ENCODE measurements around the gene GPC3.

Gene GPC3

DNA sequence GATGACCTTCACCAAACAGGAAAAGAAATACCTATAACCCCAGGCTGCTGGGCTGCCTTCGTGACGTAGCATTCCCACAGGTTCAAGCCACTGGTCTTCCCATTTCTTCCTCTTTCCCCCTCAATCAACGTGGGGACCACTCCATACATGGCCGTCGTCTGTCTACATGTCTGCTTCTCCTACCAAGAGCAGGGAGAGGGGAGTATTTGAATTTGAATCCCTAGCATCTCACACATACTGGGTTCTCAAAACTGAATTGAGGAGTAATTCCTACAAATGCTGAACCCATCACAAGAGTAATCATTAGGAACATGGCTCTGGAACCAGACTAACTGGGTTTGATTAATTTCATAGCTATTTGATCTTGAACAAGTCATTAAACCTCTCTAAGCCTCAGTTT, 17.3 kb downstream of the GPC3 start:
- DNase-seq (ENCODE audit: low read depth in 2 of 2), result no peak

DNA sequence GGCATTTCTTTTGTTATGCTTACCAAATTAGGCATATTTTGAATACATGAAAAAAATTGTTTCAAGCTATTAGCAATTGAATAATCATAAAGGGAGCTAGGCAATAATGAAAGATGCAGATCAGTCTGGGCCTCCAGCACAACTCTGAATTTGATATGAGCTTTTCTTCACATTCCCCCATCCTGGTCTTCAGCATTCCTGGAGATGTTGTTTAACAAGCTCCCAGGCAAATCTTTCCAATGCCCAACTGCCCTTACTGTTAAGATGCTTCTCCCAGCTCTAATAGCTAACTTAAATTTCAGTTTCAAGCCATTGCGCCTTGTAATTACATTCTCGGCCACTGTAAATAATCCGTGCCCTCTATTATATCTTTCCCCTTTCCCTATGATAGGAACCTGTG, 19.2 kb downstream of the GPC3 start:
- DNase-seq (ENCODE audit: low read depth in 2 of 2), result no peak

DNA sequence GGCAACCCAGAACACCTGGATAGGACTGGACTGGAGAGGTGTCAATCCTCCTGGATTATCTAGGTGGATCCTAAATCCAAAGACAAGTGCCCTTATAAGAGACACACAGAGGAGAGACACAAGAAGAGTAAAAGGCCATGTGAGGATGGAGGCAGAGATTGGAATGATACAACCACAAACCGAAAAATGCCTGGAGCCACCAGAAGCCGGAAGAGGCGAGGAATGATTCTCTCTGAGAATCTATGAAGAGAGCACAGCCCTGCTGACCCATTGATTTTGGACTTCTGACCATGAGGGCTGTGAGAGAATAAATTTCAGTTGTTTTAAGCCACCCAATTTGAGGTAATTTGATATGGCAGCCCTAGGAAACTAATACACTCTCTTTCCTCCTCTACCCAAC, 20.1 kb downstream of the GPC3 start:
- no peak for DNase-seq (ENCODE audit: low read depth in 2 of 2)

DNA sequence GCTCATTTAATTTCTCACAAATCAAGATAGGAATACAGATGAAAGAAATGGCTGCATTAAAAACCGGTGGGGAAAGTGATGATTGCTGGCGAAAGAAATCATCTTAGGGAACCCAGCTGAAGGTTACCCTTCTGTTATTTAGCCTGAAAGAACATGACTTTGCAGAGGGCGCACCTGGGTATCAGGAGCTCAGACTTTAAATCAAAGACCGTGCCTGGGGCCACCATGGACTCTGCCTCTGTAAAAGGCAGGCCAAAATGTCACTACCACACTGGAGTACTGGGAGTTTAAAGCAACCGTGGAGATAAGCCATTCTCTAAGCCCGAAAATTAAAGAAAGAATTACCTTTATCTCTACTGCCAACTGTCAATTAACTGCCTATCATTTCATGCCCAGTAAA, 24.3 kb downstream of the GPC3 start:
- no peak for DNase-seq (ENCODE audit: low read depth in 2 of 2)

DNA sequence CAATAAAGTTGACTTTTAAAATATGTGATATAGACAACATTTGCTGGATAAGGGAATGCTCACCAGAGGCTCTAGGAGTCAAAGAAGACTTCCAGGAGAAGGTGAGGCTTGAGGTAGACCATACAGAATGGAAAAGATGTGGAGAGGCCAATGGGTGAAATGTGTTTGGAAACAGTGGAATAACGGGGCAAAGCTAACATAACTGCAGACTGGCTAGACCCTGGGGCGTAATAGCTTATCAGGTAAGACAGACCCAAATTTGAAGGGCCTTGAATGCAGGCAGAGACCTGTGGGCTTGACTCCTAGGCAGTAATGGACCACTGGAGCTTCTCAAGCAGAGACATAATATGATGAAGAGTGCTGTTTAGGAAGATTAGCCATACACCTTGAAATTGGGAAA, 25.4 kb downstream of the GPC3 start:
- DNase-seq (ENCODE audit: low read depth in 2 of 2), result no peak

DNA sequence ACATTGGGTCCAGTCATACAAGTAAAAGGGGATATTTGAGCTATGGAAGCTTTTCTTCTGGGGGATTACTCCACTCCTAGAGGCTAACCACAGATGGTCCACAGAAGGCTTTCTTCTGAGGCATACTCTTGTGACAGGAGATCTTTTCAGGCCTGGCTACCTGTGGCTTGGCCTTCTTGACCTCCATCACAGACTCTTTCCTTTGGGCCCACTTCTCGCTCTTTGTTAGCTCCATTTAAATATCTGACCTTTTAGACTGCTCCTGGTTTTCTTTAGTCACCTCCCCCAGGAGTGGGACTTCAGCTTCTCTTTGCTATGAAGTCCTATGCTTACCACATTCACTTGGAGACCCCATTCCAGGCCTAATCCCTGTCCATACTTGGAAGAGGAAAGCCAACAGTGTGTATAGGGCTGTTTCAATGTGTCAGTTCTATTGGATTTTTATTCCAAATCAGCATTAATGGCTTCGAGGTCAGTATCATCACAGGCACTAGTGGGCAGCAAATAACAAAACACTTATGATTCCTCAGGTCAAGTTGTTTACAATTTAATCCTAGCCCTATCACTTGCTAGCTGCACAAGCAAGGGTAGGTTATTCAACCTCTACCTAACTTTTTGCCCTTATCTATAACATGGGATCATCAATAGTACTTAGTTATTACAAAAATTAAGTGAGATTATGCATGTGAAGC, 26.3 kb downstream of the GPC3 start:
- no peak for DNase-seq (ENCODE audit: low read depth in 2 of 2)

DNA sequence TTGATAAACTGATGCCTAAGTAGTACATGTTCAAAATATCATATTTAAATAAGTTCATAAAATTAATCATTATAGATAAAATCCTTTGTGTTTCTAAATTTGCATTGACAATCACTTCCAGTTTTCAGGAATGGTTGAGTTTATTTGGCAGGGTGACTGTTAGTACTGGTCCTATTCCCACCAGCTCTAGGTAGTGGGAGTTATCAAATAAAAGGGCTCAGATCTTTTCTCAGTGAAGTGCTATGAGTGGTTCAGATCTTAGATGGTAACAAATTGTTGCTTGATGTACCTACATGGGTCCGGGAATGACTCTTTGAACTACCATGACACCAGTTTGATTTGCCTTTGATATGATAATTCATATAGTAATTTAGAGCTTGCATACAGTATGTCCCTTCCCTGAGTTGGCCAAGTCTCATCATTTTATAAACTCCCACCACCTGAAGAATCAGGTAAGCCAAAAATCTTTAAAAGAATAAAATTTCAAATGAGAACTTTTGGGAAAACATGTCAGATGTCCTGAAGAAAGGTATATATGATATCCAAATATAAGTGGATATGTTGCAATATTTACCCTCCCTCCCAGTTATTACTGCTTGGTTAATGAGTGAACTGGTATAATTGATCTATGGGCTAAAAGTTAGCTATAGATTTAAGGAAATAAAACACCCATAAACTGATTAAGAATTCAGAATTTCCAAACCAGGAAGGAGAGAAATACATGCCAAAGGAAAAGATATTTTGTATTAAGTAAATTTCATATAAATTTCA, 28.6 kb downstream of the GPC3 start:
- no peak for DNase-seq (ENCODE audit: low read depth in 2 of 2)

DNA sequence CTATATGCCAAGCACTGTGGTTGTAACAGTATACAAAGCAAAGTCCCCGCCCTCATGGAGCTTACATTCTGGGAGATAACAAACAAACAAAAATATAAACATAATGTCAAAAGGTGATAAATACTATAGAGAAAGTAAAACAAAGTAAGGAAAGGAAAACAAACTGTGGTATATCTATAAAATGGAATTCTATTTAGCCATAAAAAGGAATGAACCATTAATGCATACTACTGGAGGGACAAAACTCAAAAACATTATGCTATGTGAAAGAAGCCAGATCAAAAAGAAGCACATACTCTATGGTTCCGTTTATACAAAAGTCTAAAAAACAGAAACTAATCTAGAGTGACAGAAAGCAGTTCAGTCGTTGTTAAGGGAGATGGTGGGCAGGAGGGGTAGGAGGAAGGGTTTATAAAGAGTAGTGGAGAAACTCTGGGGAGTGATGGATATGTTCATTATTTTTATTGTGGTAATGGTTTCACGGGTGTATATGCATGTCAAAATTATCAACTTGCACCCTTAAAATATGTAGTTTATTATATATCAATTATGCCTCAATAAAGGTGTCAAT, 31.5 kb downstream of the GPC3 start:
- DNase-seq (ENCODE audit: low read depth in 2 of 2), result no peak

DNA sequence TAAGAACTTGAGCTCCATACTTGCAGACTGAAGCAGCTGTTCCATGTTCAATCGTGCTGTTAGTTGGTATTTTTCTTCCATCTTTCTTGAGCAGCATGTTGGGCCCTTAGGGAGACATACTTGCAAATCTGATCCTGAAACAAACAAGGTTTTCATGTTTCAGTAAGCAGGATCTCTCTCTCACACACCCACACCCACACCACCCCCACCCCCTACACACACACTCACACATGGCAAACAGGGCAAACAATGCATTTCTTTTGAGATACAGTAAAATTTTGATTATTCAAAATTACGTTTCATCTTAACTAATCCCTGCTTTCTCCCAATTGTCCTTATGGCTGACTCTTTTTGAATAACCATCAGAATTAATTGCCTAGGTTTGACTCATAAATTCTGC, 32.3 kb downstream of the GPC3 start:
- no peak for DNase-seq (ENCODE audit: low read depth in 2 of 2)

DNA sequence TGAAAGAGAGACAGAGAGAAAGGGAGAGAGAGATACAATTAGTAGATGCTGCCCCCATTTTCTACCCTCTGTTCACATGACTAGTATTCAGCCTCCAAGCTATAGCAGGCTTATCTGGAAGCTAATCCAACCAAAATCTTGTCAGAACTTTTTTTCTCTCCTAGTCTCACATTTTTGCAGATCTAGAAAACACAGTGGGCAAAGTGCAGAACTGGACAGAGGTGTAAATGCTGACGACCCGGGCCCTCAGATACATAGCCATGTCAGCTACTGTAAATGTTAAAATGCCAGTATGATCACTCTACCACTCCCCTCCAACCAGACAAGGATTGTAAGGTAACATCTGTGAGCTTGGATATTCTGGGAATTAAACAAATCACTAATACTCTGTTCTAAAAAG, 34.3 kb downstream of the GPC3 start:
- DNase-seq (ENCODE audit: low read depth in 2 of 2), result no peak

DNA sequence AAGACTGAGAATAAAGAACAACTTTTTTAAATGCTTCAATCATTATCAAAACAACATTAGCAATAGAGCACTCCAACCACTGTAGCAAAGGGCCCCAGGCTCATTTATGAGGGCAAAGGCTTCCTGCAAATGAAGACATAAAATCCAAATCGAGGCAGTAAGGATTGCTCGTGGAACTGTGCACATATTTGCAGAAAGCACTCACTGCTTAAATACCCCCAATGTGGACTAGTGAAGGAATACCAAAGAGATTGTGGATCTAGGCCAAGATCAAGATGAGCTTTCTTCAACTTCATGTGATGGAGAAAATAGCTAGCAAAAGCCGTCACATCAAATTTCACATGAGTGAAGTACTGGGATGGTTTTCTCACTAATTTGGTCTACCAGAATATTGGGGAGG, 35.2 kb downstream of the GPC3 start:
- no peak for DNase-seq (ENCODE audit: low read depth in 2 of 2)

DNA sequence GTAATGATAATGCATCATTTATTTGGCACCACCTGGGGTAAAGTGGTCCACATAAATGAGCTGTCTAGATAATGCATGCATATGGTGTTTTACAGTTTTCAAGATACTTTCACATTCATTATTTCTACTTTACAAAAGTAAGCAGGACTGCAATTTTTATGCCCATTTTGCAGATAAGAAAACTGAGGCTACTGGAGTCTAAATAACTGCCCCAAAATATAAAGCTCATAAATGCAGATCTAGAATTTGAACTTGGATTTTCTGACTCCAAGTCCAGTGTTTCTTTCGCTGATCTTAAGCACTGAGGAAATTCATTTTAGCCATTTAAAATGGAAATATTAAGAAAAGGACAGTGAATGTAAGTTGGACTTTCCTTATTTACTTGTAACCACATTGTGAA, 36.5 kb downstream of the GPC3 start:
- no peak for DNase-seq (ENCODE audit: low read depth in 2 of 2)

DNA sequence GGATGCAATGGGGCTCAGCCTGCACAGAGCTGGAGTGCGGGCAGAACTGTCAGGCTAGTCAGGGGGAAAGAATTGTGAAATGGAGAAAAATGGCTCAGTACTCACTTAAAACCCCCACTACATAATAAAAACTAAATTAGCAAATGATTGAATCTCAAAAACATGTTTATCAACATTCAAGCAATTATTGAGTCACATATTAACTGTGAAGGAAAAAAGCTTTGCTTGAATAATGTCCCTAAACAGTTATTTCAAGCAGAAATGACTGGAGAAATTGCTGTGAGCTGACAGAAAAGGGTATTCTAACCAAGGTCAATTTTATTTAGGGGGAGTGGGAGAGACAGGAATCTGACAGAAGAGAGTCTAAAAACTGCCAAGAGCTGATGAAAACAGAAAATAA, 37.4 kb downstream of the GPC3 start:
- no peak for DNase-seq (ENCODE audit: low read depth in 2 of 2)

DNA sequence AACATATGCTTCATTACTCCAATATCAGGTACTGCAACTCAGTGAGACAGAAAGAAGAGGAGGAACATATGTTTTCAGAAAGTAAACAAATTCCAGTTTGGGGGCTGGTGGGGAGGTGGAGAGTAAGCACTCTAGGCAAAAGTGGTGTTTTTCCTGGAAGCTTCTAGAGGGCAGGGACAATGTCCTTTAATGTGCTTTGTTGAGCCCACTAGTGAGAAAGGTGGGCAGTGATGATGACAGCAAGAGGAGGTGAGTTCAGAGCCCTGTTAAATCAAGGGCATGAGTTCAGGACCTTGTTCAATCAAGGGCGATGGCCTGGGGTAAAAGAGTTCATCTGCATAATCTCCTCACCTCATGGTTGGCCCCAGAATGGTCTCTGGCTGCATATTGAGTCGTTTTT, 38.4 kb downstream of the GPC3 start:
- DNase-seq (ENCODE audit: low read depth in 2 of 2), result no peak

DNA sequence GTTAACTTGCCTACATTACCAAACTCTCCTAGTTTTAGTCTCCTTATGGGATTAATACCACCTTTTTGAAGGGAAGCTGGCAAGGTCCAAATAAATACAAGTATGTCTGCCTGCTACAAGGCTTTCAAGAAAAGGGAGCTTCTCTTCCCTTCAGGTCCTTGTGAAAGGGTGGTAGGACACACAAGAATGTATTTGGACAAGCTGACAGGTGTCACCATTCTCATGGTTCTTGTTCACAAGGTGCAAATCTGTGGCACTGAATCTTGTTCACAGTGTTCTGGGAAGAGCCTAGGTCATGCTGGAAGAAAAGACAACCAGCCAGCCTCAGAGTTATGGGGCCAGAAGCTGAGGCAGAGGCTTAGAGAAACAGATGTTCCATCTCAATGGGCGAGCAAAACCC, 41.9 kb downstream of the GPC3 start:
- no peak for DNase-seq (ENCODE audit: low read depth in 2 of 2)

DNA sequence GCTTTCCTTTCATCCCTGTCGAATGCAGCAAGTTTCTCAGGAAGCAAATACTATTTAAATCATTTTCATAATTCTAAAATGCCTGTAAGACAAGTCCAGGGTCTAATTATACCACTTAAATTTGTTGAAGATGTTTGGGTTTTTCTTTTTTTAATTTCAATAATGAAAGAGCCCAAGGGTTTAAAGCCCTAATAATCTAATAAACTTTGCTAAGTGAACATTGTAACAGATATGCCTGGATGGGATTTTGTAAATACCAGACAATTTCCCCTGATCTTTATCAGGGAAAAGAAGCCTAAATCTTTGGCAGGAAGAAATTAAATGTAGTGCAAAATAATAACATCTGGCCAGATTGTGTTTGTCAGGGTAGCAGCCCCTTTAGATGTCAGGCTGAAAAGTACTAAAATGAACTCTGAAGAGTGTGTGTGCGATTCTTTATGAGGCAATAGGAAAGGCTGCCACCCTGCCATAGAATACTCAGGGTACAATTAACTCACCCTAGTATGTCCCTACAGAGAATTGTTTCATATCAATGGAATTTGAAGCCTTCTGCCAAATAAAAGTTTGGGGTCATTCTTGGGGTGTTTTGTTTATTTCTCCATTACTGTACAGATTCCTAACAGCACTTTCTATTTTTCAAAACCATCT, 45.6 kb downstream of the GPC3 start:
- no peak for DNase-seq (ENCODE audit: low read depth in 2 of 2)

DNA sequence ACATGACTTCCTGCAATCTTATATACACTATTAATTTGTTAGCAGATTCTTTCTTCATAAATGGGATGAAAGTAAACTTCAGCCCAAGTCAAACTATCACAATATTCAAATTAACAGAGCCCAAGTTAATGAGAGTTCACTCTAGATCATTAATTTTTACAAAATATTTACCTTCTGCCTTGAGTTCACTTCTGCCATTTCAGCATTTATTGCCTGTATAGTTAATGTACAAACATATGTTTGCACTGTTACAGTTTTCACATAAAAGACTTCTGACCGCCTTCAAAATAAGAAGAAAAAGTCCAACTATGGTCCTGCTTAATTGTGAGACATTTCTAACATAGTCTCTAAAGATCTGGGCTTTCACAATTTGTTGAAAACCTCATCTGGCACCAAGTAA, 46.9 kb downstream of the GPC3 start:
- DNase-seq (ENCODE audit: low read depth in 2 of 2), result no peak

DNA sequence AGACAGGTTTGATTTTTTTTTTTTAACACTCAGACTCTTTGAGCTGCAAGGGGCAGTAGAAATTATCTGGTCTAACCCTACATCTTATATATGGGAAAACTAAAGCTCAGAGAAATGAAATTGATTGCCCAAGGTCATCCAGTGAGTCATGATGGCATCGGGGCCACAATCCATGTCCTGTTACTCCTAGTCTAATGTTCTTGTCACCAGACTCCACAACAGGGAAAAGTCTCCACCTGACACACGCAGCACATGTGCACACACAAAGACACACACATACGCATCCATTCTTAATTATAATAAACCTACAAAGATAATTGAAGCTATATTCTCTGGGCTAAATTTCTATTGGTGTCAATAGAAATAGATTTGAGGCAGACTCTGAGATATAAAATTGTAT, 48.4 kb downstream of the GPC3 start:
- no peak for DNase-seq (ENCODE audit: low read depth in 2 of 2)

DNA sequence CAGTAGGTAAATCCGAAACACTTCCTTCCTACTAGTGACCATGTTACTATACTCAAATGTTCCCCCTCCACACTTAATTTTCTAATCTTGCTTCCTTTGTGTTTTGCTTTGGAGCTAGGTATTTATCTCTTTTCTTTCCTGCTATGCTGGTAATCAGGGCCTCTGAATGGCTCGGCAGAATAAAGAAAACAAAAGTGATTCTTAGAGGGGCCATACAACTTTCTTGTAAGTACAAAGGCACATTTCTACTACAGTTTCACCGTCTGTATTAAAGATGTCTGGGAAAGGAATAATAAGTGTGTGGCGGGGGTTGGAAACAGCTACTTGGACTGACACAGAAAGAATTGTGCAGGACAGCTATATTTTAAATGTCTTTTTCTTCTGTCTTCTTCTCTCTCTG, 50.3 kb downstream of the GPC3 start:
- no peak for DNase-seq (ENCODE audit: low read depth in 2 of 2)

DNA sequence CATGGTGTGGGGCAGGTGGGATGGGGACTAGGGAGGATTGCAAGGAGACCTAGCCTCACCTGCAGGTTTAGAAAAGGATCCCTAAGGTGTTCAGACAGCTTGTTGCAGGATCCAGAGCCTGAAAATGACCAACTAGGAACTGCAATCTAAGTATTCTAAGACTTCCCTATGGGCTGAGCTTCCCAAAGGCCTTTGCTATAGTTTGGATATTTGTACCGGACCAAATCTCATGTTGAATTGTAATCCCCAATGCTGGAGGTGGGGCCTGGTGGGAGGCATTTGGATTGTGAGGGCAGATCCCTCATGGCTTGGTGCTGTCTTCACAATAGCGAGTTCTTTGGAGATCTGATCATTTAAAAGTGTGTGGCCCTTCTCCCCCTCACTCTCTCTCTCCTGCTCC, 52.1 kb downstream of the GPC3 start:
- no peak for DNase-seq (ENCODE audit: low read depth in 2 of 2)

DNA sequence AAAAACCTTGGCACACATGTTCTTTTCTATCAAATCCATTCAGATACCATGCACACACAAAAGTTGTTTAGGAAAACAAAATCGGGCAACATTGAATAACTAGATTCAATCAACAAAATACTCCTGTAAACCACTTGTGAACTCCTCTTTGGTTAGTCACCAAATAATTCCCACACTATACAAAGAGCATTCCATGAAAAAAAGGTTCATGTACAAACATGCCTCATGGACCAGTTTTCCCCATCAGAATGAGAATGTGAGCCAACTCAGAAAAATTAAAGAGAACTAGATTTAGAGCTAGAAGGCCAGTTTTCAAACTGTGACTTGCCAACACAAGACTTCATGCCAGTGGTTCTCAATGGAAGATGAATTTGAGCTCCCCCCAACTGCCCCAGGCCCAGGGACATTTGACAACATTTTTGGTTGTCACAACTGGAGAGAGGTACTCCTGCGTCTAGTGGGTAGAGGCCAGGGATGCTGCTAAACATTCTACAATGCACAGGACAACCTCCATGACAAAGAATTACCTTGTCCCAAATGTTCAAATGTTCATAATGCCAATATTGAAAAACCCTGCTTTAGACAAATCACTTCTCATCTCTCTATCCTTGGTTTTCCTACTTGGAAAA, 55.4 kb downstream of the GPC3 start:
- no peak for DNase-seq (ENCODE audit: low read depth in 2 of 2)

DNA sequence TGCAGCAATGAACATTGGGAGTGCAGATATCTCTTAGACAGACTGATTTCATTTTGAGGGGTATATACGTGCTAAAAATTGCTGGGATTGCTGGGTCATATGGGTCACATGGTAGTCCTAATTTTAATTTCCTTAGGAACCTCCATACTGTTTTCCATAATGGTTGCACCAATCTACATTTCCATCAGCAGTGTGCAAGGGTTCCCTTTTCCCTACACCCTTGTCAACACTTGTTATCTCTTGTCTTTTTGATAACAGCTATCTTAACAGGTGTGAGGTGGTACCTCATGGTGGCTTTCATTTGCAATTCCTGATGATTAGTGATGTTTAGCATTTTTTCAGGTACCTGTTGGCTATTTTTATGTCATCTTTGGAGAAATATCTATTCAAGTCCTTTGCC, 57.0 kb downstream of the GPC3 start:
- DNase-seq (ENCODE audit: low read depth in 2 of 2), result no peak
